Measurements from ENCODE around the gene REXO4. TPM values are rescaled to one million over a fixed set of nuclear protein-coding genes. Genes with fewer than 3 reads are reported as not detected.

REXO4 gene
- total RNA-seq, 1 experiment from 2014 or later, result 25.0 TPM

DNA sequence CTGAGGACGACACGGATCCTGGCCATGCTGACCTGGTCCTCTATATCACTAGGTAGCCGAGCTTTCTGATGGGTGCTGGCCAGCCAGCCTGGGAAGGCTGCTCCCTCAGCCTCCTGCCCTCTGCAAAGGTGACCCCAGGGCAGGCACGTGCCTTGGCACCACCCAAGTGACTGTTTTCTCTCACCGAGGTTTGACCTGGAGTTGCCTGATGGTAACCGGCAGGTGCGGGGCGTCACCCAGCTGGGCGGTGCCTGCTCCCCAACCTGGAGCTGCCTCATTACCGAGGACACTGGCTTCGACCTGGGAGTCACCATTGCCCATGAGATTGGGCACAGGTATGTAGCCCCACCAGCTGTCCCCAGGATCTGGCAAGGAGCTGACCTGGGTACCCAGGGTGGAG, 8.2 kb upstream of the REXO4 start:
- in situ Hi-C loops (cut with HindIII; ENCODE audit: low sequenced_read_pairs), result no loop called here
- no peak for DNase-seq (ENCODE audit: low spot score)

DNA sequence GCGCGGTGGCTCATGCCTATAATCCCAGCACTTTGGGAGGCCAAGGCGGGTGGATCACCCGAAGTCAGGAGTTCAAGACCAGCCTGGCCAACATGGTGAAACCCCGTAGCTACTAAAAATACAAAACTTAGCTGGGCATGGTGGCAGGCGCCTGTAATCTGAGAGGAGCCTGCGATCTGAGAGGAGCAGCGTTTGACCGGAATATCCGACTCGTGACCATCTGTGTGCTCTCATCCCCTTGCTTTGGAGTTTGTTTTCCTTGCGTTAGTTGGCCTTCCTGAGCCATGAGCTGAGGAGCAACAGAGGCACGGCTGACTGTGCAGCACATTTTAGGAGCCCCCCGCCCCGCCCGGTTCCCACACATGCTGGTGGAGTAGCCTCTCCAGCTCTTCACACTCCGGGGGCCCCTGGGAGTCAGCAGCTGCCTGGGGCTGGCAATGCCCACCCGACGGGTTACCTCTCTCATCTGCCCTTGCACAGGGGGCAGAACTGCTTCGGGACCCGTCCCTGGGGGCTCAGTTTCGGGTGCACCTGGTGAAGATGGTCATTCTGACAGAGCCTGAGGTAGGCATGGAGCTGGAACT, 7.3 kb upstream of the REXO4 start:
- in situ Hi-C loops (cut with HindIII; ENCODE audit: low sequenced_read_pairs), result no loop called here
- no peak for DNase-seq (ENCODE audit: low spot score)

DNA sequence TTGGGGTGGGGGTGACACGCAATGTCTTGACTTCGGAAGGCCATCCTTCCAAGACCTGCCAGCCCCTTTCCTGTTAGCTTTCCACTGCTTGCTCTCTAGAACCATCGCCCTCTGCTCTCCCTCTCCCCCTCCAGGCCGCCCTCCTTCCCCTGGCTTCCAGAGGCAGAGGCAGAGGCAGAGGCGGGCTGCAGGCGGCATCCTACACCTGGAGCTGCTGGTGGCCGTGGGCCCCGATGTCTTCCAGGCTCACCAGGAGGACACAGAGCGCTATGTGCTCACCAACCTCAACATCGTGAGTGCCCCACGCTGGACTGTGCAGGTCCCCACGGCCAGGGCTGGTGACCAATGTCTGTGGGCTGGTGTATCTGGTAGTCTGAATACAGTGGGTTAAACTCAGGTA, 6.4 kb upstream of the REXO4 start:
- no peak for DNase-seq (ENCODE audit: low spot score)
- in situ Hi-C loops (cut with HindIII; ENCODE audit: low sequenced_read_pairs), result no loop called here

DNA sequence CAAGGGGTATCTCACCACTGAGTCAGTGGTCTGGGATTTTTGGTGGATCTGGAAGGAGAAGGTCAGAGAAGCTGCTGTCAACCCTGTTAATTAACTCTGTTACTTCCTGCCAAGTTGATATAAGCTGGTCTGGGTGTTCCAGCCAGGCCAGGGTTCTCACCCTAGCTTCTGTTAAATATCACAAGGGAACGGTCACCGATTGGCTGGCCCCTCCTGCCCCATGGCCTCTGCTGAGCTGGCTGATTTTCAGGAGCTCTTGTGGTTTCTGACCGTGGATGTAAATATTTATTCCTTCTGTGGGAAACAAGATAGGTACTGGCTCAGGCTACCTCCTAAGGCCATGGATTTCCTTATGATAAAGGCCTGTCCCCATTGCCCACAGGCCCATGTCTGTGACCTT, 5.4 kb upstream of the REXO4 start:
- no peak for DNase-seq (ENCODE audit: low spot score)
- in situ Hi-C loops (cut with HindIII; ENCODE audit: low sequenced_read_pairs), result no loop called here

DNA sequence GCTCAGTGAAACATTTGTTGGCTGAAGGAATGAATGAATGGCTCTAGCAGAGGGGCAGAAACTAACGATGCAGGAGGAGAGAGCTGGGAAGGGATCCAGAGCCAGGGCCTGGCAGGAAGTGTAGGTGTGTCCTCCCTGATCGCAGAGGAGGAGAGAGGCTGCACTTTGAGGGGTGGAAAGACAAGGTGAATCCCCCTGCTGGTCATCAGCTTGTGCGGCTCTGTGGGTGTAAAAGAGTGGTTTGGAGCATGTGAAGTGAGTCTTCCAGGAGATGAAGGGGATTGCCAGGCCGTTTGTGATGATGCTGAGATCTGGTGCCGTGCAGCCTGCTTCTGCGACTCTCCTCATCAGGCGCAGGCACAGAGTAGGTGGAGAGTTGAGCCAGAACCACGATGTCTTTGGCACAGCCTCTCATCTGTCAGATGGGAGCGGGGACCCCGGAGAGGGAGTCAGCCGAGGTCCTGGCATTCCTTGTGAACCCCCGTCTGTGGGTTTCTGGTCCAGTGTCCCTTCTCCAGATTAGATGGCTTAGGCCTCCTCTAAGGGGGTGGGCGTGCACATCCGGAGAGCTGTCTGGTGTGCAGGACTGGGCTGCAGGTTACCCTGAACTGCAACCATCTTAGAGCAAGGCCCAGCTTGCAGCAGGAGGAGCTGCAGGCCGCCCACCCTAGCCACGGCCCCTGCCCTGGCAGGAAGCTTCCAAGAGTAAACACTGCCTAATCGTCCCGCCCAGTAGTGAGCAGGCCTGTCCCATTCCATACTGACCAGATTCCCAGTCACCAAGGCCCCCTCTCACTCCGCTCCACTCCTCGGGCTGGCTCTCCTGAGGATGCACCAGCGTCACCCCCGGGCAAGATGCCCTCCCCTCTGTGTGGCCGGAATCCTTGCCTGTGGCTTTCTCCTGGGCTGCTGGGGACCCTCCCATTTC, 4.1 kb upstream of the REXO4 start, which contains the start of gene ADAMTS13:
Gene ADAMTS13 (plus strand): TSS at position 753 of the 928 bp plus-strand sequence. CDS start 77 bp downstream, at position 830.
- in situ Hi-C loops (cut with HindIII; ENCODE audit: low sequenced_read_pairs), result no loop called here

DNA sequence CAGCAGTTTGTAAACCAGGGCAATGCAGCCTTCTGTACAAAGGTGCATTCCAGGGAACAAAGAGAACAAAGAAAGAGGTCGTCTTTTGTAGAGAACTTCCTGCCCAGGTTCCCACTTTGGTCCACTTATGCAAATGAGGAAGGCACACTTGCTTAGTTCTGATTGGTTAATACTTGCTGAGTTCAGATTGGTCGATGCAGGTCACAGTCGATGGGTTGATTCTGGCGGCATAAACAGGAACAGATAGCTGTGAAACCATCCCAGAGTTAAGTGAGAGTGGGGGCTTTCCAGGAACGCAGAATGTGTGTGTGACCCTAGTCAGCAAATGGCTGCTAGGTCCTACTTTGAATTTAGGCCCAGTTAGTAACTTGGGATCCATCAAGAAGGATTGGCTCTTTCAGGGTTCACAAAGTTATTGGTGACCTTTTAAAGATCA, 2.6 kb upstream of the REXO4 start:
- in situ Hi-C loops (cut with HindIII; ENCODE audit: low sequenced_read_pairs), result no loop called here

More for the DNA sequence above, 4.1 kb upstream of the REXO4 start, which contains the start of gene ADAMTS13:
- peak; percentile 30 for DNase-seq (ENCODE audit: low spot score)

DNA sequence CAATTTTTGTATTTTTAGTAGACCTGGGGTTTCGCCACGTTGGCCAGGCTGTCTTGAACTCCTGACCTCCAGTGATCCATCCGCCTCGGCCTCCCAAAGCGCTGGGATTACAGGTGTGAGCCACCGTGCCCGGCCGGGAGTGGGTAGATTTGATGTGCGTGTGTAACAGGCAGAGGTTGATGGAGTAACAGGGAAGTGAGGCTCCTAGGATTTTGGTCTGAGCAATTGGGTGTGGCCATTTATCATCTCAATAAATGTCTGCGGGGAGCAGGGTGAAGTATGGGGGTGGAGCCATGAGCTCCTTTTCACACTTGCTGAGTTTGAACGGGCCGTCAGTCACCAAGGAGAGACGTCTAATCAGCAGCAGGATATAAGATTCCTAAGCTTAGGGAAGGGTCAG, 1.2 kb upstream of the REXO4 start:
- in situ Hi-C loops (cut with HindIII; ENCODE audit: low sequenced_read_pairs), result loop anchor here (5.0 kb wide), 1 partner anchor 42 kb away; the partner anchor contains the start of genes STKLD1 and SURF4

More for the DNA sequence above, 2.6 kb upstream of the REXO4 start:
- DNase-seq (ENCODE audit: low spot score), result no peak

DNA sequence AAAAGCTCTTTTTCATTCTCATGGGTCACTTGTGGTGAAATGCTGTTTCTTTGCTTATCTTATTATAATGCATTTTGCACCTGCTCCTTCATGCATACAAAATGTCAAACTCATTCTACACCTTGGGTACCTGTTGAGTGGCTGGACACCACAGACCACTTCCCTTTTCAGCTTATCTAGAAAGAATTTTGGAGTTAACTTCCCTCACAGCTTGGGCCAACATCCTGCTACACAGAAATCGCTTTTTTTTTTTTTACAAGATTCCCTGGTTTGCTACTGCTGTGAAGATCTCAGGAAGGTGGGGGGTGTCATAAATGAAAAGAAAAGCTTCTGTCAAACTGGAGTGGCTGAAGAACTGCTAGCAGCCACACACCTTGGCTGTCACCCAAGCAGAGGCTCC, 2.6 kb downstream of the REXO4 start:
- in situ Hi-C loops (cut with HindIII; ENCODE audit: low sequenced_read_pairs), result loop anchor here (5.0 kb wide), 1 partner anchor 38 kb away; the partner anchor contains the start of genes STKLD1 and SURF4
- no peak for DNase-seq (ENCODE audit: low spot score)

More for the DNA sequence above, 1.2 kb upstream of the REXO4 start:
- DNase-seq (ENCODE audit: low spot score), result no peak

DNA sequence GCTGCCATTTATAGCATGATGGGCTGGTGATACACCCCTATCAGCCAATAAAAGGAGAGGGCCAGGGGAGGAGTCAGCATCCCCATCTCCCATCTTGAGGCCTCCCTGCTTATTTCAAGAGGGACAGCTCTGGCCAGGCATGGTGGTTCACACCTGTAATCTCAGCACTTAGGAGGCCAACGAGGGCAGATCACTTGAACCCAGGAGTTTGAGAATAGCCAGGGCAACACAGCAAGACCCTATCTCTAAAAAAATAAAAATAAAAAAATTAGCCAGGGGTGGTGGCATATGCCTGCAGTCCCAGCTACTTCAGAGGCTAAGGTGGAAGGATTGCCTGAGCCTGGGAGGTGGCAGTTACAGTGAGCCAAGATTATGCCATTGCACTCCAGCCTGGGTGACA, 9.8 kb downstream of the REXO4 start:
- no peak for DNase-seq (ENCODE audit: low spot score)
- in situ Hi-C loops (cut with HindIII; ENCODE audit: low sequenced_read_pairs), result no loop called here

DNA sequence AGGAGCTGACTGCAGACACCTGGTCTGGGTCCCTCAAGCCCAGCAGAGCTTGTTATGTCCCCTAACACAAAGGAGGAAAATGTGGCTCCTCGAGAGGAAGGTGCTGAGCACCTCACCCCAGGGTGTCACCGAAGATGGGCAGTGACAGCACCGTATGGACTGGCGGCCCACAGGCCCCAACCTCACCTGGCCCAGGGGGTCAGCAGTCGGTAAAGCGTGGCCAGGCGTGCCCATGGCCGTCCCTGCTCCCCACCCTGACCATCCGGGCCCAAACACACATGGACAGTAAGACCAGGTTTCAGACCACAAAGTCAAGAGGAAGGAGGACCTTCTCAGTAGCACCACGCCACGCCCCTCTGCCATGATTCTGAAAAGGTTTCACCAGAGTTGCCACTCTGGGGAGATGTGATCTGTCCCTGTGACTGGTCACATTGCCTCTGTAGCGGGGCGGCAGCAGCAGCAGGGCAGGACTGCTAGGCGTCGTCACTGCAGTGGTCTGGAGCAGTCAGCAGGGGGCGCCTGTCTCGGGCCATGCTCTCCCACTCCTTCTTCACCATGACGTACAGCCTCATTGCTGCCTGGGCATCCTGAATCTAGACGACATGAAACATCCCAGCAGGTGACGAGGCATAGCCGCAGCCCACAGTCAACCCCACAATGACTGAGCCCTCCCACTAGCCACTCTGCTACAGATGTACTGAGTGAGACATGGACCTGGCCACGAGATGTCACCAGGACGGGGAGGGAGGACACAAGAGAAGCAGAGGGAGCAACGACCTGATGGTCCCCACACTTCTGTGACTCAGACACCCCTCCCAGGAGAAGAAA, 11.1 kb downstream of the REXO4 start:
- in situ Hi-C loops (cut with HindIII; ENCODE audit: low sequenced_read_pairs), result no loop called here
- peak; percentile 73 for DNase-seq (ENCODE audit: low spot score)

DNA sequence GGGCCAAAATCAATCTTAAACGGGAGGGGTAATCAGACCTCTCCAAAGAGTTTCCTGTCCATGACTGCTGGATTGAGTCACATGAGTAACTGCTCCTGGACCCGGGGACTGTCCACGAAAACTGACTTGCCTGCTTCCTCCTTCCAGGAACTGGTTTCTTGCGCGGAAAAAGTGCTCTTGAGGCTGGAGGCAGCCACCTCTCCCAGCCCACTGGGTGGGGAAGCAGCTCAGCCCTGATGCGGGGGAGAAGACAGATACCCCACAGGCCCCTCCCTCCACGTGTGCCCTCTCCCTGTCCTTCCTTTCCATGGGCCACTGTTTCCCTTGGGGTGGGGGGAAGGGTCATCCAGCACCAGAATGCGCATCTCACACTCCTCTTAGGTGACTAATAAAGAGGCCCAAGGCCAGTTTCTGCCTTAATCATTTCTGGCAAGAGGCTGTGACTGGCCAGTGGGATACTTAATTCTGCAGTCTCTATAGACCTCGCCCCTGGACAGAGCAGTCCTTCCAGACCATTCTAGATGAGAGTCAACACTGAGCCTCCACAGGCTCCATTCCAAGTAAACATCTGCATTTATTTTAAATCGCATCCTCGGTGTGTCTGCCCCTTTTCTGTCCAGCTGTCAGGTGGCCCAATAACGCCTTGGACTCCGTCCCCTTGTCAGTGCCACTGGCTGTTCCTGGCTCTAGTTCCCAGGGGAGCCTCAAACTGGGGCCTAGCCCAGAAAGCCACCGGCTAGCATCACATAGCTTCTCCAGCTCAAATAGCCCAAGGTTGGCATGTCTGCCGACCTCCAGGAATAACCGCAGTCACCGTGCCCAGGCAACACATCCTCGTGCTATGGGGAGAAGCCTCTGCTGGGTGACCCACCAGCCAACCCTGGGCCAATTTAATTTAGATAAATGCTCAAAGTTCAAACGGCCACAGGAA, 12.0 kb downstream of the REXO4 start:
- DNase-seq (ENCODE audit: low spot score), result no peak
- in situ Hi-C loops (cut with HindIII; ENCODE audit: low sequenced_read_pairs), result no loop called here

DNA sequence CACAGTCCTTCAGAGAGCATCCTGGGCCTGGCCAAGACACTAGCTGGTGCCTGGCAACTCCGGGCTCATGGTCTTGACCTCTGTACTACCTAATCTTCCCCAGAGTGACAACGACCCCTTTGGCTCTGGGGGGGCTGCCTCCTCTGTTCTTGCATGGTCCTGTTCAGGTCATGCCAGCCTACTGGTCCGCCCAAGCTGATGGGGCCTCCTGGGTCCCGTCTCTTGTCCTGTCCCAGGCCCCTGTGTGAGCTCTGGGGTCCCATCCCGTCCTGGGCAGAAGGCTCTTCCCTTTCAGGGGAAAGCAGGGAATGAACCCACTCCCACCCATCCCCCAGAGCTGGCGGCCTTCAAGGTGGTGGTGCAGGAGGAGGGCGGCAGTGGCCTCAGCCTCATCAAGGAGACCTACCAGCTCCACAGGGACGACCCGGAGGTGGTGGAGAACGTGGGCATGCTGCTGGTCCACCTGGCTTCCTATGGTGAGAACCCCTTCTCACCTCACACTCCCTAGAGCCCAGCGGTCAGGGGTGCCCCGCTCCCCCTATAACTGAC, 13.3 kb downstream of the REXO4 start:
- in situ Hi-C loops (cut with HindIII; ENCODE audit: low sequenced_read_pairs), result no loop called here
- DNase-seq (ENCODE audit: low spot score), result no peak

DNA sequence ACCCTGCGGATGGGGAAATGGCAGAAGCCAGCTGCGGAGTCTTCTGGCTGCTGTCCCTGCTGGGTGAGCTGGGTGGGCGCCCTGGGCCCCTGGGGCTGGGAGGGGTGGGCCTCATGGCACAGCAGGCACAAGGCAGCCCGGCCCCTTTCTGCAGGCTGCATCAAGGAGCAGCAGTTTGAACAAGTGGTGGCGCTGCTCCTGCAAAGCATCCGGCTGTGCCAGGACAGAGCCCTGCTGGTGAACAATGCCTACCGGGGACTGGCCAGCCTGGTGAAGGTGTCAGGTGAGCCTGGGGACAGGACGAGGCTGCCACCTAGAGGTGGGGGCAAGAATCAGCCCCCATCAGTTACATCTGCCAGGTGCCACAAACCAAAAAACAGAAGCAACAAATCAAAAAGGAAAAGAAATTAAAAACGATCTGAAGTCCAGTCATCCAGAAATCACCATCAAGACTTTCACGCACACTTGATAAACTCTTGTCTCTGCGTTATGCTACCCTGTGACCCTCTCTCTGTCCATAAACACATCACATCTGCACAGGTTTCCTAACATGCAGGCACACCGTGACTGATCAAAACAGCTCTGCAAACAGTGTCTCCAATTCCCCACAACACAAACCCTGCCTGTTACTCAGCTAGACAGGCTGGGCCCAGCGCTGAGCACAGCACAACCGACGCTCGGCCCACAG, 13.9 kb downstream of the REXO4 start:
- DNase-seq (ENCODE audit: low spot score), result peak; percentile 10
- in situ Hi-C loops (cut with HindIII; ENCODE audit: low sequenced_read_pairs), result no loop called here

DNA sequence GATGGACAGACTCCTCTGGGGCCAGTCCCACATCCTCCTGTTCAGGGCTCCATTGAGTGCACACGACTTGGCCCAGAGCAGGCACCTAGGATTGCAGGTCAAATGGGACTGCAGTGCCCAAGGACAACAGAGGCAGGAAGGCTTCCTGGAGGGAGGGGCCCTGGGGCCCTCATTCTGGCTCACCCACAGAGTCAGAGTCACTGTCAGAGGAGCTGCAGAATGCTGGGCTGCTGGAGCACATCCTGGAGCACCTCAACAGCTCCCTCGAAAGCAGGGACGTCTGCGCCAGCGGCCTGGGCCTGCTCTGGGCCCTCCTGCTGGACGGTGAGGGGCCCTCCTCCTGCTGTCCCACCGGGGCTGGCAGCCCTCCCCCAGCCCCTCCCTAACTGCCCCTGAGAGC, 15.1 kb downstream of the REXO4 start:
- no peak for DNase-seq (ENCODE audit: low spot score)
- in situ Hi-C loops (cut with HindIII; ENCODE audit: low sequenced_read_pairs), result no loop called here

DNA sequence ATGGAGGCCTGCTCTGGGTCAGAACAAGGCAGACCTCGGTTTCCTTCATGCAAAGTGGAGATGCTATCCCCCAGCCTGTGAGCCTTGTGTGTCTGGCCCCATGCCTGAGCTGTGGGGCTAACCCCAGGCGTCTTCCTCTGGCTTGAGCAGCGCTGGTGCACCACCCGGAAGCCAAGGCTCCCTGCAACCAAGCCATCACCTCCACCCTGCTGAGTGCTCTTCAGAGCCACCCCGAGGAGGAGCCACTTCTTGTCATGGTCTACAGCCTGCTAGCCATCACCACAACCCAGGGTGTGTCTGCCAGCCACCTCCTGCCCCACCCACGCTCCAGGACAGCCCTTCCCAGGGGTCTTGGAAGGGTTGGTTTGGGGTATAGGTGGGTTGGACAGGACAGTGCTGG, 16.2 kb downstream of the REXO4 start:
- in situ Hi-C loops (cut with HindIII; ENCODE audit: low sequenced_read_pairs), result no loop called here
- DNase-seq (ENCODE audit: low spot score), result no peak

DNA sequence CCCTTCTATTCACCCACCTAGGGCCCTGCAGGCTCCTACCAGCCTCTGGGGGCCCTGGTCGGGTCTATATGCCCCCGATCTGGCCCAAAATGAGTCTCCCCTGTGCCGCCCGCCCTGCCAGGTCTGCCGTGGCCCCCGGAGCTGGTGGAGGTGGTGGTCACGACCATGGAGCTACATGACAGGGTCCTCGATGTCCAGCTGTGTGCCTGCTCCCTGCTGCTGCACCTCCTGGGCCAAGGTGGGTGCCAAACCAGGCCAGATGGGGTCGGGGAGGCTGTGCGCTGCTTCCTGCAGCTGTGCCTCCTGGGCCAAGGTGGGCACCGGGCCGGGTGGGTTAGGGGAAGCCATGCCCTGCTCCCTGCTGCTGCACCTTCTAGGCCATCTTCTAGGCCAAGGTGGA, 17.5 kb downstream of the REXO4 start:
- no peak for DNase-seq (ENCODE audit: low spot score)
- in situ Hi-C loops (cut with HindIII; ENCODE audit: low sequenced_read_pairs), result no loop called here

DNA sequence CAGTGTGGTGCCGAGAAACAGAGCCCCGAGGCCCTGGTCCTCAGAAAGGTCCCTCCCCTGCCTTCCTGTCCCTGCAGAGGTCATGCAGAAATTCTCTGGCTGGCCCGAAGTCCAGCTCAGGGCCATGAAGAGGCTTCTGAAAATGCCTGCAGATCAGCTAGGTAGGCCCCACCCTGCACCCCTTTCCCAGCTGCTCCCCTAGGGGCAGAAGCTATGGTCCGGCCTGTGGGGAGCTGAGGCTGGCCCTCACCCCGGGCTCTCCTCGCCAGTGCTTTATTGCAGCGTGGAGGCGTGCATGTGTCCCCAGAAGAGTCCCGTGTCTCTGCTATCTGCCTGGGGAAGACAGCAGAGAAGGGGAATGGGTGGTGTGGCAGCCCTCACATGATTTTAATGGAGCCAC, 19.9 kb downstream of the REXO4 start:
- in situ Hi-C loops (cut with HindIII; ENCODE audit: low sequenced_read_pairs), result no loop called here
- DNase-seq (ENCODE audit: low spot score), result no peak

DNA sequence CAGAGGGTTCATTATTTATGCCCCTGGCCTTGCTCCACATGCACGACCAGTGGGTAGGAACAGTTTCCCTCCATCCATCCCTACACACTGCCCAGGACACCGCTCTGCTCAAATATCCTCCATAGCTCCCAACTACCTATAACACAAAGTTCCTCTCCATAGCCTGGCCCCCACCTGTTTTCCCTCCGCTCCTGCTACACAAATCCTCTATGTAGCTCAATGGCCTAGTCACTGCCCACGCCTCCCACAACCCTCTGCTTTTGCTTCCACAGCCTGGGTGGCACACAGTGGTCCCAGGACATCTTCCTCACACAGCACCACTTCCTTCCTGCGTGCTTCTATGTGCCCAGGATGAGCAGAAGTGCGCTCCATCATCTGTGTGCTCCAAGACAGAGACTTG, 20.4 kb downstream of the REXO4 start:
- in situ Hi-C loops (cut with HindIII; ENCODE audit: low sequenced_read_pairs), result no loop called here
- DNase-seq (ENCODE audit: low spot score), result no peak

Measured in G401 (cell line).